Stimulated activated CD4-positive, alpha-beta T cell treated with anti-CD3 and anti-CD28 coated beads, Interleukin-15, amount 100 ng/mL, for 1 hour (primary cell): Measurements from ENCODE around the gene SAMD11.

Experiments
- DNase-seq, 2 donors: peaks; one replicate each; pipeline ENCODE4 v3.0.0-alpha.2; 2020; ENCODE audit warnings: low read depth in 1 of 2, low spot score in 1 of 2

The SAMD11 gene

GRCh38 chr1:931380-932172 lies 7.9 kb downstream of the SAMD11 start:
- DNase-seq: no peak

- no peak for DNase-seq
Observed at GRCh38 chr1:932173-932510, 8.4 kb downstream of the SAMD11 start.

DNA sequence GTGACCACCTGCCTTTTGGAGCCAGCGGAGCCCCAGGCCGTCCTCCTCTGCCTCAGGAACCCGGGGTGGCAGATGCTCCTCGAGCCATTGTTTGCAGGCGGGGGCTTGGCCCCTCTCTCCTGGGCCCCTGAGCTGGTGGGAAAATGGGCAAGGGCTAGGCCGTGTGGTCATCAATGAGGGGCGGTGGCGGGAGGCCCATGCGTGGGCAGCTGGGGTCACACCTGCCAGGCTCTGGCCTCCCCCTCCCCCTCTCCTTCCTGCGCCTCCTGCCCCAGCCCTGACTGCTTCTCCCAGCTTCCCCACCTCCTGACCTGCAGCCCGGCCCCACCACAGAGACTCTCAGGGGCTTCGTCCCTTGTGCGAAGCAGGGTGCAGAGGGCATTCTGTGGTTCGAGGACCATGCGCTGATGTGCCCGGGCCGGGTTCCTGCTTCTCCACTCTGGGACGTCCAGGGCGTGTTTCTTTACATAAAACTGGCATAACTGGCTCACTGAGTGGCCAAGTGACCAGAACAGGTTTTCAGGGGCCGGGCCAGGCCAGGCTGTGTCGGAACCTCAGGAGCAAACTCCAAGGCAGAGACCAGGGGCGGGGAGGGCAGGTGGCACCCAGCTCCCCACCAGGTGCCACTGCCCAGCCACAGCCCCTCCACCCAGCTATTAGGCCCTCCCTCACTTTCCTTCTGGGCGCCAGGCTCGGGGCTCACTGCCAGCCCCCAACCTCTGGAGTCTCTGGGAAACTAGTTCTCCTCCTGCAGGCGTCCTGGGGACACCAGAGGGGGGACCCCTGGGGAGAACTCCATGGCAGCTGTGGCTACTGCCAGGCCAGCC lies 9.3 kb downstream of the SAMD11 start:
- no peak for DNase-seq

- DNase-seq: no peak
Observed at GRCh38 chr1:933603-933940, 9.8 kb downstream of the SAMD11 start.

- no peak for DNase-seq
Observed at GRCh38 chr1:934991-935750, 11.4 kb downstream of the SAMD11 start.

- DNase-seq: no peak
Observed at GRCh38 chr1:935751-936231, 12.1 kb downstream of the SAMD11 start.

- DNase-seq: no peak
Observed at GRCh38 chr1:936348-937264, 12.9 kb downstream of the SAMD11 start.

GRCh38 chr1:937521-937920 lies 13.8 kb downstream of the SAMD11 start:
- DNase-seq: no peak

DNA sequence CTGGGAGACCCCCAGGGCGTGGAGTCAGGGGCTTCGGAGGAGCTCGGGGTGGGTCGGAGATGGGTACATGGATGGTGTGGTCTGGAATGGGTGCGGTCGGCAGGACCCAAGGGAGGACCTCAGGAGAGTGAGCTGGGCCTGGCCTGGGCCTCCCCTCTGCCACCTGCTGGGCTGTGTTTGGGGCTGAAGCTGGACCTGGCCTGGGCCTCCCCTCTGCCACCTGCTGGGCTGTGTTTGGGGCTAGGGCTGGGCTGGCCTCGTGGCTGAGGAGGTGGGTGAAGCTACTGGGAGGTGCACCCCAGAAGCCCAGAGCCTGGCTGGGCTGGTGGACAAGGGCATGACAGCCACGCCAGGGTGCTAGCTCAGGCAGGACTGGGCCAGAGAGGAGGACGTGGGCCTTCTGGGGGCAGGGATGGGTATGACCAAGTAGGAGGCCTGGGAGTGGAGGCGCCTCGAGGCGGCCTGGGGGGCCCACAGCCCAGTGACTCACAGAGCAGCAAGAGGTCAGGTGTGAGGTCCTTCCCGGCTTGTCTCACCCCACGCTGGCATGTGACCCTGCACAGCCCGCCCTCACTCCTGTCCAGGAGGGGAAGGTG lies 14.5 kb downstream of the SAMD11 start:
- DNase-seq: no peak

- DNase-seq: no peak
Observed at GRCh38 chr1:938711-939489, 15.2 kb downstream of the SAMD11 start.

DNA sequence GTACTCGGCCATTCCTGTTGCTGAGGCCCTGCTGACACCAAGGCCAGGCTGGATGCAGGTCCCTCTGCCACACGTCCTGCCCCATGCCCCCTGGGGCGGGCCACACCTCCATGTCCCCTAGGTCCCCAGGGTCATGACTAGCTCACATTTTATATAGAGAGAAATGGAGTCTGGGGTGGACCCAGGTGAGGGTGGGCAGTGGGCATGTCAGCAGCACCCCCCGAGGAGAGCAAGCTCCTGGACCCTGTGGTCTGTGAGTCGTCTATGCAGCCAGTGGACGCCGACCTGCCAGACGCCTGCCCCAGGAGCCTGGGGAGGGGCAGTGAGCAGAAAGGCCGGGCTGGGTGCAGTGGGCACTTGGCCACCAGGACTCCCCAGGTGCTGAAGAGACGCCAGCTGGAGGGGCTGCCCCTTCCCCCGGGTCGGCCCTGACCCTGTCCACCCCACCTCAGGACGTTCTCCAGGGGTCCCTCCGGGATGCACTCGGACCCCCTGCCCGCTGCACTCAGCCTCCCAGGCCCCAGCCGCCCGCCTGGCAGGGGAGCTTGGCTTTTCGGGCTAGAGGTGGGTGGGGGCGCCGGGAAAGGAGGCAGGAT lies 15.9 kb downstream of the SAMD11 start:
- no peak for DNase-seq

DNA sequence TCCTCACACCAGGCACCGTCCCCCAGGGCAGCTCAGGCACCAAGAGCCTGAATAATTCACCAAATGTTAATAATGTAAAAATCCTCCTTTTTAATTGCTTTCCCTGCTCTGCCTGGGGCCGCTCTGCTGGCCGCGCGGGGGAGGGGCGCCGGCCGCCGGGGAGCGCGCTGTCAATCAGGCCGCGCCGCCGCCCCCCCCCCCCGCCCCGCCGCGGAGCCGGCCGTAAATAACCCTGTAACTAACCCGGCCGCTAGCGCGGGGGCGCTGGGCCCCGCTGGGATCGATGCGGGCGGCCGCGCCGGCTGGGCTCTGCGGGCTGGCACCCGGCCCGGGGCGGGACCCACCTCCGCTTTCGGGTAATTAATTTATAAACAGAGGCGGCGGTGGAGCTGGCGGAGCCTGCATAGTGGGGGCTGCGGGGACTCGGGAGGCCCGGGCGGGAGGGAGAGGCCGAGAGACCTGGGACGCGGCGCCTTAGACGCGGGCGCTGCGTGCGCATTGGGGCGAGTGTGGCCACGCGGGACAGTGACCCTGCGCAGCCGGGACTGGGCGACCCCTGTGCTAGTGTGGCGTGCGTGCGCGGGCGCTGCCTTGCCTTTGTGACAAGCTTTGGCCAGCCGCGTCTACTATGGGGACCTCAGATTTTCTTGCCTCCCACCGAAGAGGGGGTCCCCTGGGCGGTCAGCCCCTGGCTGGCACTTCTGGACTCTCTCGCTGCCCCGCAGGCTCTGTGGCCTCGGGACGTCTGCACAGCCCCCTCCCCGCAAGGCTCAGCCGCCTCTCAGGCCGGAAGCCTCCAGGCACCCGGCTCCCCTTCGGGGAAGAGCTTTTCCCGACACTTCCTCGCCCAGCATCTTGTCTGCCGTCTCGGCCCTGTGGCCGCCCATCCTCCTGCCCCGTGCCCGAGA lies 16.6 kb downstream of the SAMD11 start:
- DNase-seq: no peak

DNA sequence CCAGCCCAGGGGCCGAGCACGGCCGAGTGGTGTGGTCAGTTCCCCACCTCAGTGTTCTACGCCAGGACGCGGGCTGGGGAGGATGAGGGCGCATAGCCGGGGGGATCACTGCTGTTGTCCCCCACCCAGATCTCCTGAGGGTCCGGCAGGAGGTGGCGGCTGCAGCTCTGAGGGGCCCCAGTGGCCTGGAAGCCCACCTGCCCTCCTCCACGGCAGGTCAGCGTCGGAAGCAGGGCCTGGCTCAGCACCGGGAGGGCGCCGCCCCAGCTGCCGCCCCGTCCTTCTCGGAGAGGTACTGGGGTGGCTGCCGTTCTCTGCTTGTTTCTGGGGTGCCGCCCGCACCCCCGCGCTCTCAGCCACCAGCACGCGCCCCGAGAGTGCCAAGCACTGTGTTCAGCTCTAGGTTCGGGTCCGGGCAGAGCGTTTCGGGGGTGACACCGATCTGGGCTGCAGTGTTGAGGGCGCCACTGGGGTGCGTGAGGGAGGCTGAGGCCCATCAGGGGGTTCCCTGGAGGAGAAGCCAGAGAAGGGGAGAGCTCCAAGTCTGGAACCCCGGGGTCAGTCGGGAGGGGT lies 17.4 kb downstream of the SAMD11 start:
- DNase-seq: no peak

DNA sequence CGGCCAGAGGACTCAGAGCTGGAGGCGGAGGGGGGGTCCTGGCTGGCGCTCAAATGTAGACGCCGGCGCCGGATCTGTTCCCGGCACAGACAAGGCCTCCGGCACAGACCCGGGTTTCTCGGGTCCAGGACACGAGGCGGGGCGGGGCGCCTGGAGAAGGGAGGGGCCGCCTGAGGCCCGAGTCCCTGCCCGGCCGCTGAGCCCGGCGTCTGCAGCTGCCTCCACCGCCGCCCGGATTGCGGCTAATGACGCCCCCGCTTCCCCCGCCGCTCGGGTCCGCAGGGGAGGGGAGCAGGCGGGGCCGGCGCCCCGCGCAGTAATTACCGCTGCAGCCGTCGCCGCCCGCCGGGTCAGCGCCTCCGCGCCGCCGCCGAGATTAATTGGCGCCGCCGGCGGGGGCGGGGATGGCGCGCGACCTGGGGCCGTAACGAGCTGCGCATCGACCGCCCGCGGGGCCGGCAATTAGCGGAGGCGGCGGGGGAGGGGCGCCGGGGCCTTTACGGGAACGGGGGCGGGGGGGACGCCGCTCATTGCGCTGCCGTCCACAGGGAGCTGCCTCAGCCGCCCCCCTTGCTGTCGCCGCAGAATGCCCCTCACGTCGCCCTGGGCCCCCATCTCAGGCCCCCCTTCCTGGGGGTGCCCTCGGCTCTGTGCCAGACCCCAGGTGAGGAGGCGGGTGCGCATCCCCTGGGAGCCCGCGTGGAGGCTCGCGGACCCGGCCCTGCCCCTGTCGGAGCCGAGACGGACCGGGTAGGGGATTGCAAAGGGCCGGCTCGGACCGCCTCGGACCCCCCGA lies 18.1 kb downstream of the SAMD11 start:
- no peak for DNase-seq

DNA sequence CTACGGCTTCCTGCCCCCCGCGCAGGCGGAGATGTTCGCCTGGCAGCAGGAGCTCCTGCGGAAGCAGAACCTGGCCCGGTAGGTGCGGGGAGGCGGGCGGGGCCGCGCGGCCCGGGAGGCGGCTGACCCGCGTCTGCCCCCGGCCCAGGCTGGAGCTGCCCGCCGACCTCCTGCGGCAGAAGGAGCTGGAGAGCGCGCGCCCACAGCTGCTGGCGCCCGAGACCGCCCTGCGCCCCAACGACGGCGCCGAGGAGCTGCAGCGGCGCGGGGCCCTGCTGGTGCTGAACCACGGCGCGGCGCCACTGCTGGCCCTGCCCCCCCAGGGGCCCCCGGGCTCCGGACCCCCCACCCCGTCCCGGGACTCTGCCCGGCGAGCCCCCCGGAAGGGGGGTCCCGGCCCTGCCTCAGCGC lies 18.7 kb downstream of the SAMD11 start:
- no peak for DNase-seq

DNA sequence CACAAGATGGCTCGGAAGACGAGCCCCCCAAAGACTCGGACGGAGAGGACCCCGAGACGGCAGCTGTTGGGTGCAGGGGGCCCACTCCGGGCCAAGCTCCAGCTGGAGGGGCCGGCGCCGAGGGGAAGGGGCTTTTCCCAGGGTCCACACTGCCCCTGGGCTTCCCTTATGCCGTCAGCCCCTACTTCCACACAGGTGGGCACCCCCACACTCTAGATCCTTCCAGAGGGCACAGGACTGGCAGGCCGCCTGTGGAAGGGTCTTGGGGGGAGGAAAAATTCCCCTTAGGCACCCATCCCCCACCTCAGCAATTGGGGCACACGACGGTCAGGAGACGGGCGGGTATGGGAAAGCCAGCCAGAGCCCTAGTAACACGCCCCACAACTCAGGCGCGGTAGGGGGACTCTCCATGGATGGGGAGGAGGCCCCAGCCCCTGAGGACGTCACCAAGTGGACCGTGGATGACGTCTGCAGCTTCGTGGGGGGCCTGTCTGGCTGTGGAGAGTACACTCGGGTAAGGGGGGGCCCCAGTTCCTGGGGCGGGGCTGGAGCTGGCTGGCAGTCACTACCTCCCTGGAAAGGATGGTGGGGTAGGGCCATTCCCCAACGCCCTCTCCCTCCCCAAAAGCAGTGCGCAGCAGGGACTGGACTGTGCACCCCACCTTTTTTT lies 19.3 kb downstream of the SAMD11 start:
- no peak for DNase-seq
